ENCODE data around the gene NECTIN4. TPM values are rescaled to one million over a fixed set of nuclear protein-coding genes. Genes with fewer than 3 reads are reported as not detected.
A peak's percentile ranks its signal among the peaks of the same experiment; 100 is the strongest.

NECTIN4 gene
- total and polyA plus RNA-seq, 10 of the 15 experiments (the other 5 are each of a cell fraction or from before 2014, with no cell fraction given): 2.8 to 8.7 (median 3.7) TPM

DNA sequence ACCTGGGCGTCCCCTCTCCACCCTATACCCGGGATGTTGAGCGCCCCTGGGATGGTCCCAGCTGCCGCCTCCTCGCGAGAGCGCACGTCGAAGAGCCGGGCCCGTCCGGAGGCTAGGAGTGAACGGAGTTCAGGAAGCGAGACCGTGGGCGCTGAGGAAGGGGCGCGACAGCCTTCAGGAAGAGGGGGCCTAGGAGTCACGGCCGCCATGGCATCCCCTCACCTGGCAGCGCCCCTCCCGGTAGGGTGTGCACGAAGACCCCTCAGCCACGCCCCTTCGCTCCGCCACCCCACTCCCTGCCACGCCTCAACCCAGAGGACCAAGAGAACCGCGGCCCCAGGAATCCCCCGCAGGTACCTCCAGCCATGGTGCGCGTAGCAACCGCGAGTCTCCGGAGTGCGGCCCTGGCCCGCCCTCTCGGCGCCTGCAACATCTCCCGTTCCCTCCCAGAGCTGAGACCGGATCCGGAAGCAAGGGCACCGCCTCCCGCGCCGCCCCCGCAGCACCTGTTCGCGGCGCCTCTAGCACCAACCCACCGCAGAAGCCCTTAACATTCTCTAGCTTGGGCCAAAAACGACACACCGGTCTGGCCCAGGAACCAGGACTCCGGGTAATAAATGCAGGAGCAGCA, 50.7 kb downstream of the NECTIN4 start, which contains the start of gene TSTD1 (continued):
- TF ChIP-seq, protein P1, sequence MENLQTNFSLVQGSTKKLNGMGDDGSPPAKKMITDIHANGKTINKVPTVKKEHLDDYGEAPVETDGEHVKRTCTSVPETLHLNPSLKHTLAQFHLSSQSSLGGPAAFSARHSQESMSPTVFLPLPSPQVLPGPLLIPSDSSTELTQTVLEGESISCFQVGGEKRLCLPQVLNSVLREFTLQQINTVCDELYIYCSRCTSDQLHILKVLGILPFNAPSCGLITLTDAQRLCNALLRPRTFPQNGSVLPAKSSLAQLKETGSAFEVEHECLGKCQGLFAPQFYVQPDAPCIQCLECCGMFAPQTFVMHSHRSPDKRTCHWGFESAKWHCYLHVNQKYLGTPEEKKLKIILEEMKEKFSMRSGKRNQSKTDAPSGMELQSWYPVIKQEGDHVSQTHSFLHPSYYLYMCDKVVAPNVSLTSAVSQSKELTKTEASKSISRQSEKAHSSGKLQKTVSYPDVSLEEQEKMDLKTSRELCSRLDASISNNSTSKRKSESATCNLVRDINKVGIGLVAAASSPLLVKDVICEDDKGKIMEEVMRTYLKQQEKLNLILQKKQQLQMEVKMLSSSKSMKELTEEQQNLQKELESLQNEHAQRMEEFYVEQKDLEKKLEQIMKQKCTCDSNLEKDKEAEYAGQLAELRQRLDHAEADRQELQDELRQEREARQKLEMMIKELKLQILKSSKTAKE (IDR thresholded peaks at IDR 0.05; ENCODE audit: low read depth, poor library complexity, severe bottlenecking): no peak
- TF ChIP-seq RAD51 (IDR thresholded peaks at IDR 0.05) (no peak), POLR2A (IDR thresholded peaks at IDR 0.05; ENCODE audit: low read depth, low read length) (peak; percentile 96), TCF3 (IDR thresholded peaks at IDR 0.05; ENCODE audit: borderline replicate concordance, insufficient read depth, low read depth, low read length) (peak; percentile 95), DPF2 (IDR thresholded peaks at IDR 0.05) (peak; percentile 51; the same call in 1 of the 2 replicates), CREM (IDR thresholded peaks at IDR 0.05; ENCODE audit: low read depth) (no peak), POU2F2 (IDR thresholded peaks at IDR 0.05; ENCODE audit: borderline replicate concordance, low read depth, low read length) (peak; percentile 69; the same call in 2 of the 3 replicates), ZNF207 (IDR thresholded peaks at IDR 0.05; ENCODE audit: borderline replicate concordance) (no peak), SPI1 (IDR thresholded peaks at IDR 0.05; ENCODE audit: borderline replicate concordance, insufficient read depth, low read depth, low read length) (no peak), CHD2 (IDR thresholded peaks at IDR 0.05; ENCODE audit: borderline replicate concordance, low read depth, low read length) (0 out of 2 replicates have a peak, but pooled peaks have one; percentile 30), HDAC2 (IDR thresholded peaks at IDR 0.05) (no peak), LARP7 (IDR thresholded peaks at IDR 0.05) (peak; percentile 65), MYB (IDR thresholded peaks at IDR 0.05; ENCODE audit: borderline replicate concordance, low read depth, low read length) (no peak), KAT2A (conservative IDR thresholded peaks at IDR 0.05; ENCODE audit: control insufficient read depth, low read depth, low read length) (no peak), ZBED1 (IDR thresholded peaks at IDR 0.05; ENCODE audit: borderline replicate concordance) (peak; percentile 52; the same call in 1 of the 2 replicates), CBX3 (IDR thresholded peaks at IDR 0.05; ENCODE audit: borderline replicate concordance, low read depth) (no peak), RELA (IDR thresholded peaks at IDR 0.05; ENCODE audit: borderline replicate concordance, partially characterized antibody) (peak; percentile 52), HCFC1 (IDR thresholded peaks at IDR 0.05; ENCODE audit: low read length) (no peak), NFIC (IDR thresholded peaks at IDR 0.05; ENCODE audit: low read depth, low read length) (no peak), YBX1 (IDR thresholded peaks at IDR 0.05) (no peak), NFYA (IDR thresholded peaks at IDR 0.05; ENCODE audit: borderline replicate concordance, low read depth, low read length) (no peak), ZNF384 (IDR thresholded peaks at IDR 0.05; ENCODE audit: borderline replicate concordance, low read depth, low read length) (no peak)
- TF ChIP-seq, protein P2, sequence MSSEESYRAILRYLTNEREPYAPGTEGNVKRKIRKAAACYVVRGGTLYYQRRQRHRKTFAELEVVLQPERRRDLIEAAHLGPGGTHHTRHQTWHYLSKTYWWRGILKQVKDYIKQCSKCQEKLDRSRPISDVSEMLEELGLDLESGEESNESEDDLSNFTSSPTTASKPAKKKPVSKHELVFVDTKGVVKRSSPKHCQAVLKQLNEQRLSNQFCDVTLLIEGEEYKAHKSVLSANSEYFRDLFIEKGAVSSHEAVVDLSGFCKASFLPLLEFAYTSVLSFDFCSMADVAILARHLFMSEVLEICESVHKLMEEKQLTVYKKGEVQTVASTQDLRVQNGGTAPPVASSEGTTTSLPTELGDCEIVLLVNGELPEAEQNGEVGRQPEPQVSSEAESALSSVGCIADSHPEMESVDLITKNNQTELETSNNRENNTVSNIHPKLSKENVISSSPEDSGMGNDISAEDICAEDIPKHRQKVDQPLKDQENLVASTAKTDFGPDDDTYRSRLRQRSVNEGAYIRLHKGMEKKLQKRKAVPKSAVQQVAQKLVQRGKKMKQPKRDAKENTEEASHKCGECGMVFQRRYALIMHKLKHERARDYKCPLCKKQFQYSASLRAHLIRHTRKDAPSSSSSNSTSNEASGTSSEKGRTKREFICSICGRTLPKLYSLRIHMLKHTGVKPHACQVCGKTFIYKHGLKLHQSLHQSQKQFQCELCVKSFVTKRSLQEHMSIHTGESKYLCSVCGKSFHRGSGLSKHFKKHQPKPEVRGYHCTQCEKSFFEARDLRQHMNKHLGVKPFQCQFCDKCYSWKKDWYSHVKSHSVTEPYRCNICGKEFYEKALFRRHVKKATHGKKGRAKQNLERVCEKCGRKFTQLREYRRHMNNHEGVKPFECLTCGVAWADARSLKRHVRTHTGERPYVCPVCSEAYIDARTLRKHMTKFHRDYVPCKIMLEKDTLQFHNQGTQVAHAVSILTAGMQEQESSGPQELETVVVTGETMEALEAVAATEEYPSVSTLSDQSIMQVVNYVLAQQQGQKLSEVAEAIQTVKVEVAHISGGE (CRISPR knock-in tag; IDR thresholded peaks at IDR 0.05): no peak
- TF ChIP-seq, protein P3, sequence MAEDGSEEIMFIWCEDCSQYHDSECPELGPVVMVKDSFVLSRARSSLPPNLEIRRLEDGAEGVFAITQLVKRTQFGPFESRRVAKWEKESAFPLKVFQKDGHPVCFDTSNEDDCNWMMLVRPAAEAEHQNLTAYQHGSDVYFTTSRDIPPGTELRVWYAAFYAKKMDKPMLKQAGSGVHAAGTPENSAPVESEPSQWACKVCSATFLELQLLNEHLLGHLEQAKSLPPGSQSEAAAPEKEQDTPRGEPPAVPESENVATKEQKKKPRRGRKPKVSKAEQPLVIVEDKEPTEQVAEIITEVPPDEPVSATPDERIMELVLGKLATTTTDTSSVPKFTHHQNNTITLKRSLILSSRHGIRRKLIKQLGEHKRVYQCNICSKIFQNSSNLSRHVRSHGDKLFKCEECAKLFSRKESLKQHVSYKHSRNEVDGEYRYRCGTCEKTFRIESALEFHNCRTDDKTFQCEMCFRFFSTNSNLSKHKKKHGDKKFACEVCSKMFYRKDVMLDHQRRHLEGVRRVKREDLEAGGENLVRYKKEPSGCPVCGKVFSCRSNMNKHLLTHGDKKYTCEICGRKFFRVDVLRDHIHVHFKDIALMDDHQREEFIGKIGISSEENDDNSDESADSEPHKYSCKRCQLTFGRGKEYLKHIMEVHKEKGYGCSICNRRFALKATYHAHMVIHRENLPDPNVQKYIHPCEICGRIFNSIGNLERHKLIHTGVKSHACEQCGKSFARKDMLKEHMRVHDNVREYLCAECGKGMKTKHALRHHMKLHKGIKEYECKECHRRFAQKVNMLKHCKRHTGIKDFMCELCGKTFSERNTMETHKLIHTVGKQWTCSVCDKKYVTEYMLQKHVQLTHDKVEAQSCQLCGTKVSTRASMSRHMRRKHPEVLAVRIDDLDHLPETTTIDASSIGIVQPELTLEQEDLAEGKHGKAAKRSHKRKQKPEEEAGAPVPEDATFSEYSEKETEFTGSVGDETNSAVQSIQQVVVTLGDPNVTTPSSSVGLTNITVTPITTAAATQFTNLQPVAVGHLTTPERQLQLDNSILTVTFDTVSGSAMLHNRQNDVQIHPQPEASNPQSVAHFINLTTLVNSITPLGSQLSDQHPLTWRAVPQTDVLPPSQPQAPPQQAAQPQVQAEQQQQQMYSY (CRISPR knock-in tag; IDR thresholded peaks at IDR 0.05): no peak

All from GM12878 (cell line).